ENCODE data around the gene PF4V1. TPM values are rescaled to one million over a fixed set of nuclear protein-coding genes. Genes with fewer than 3 reads are reported as not detected.

The PF4V1 gene
- total and polyA plus RNA-seq, 9 of the 15 experiments (the other 6 are each of a cell fraction or from before 2014, with no cell fraction given), result not detected

DNA sequence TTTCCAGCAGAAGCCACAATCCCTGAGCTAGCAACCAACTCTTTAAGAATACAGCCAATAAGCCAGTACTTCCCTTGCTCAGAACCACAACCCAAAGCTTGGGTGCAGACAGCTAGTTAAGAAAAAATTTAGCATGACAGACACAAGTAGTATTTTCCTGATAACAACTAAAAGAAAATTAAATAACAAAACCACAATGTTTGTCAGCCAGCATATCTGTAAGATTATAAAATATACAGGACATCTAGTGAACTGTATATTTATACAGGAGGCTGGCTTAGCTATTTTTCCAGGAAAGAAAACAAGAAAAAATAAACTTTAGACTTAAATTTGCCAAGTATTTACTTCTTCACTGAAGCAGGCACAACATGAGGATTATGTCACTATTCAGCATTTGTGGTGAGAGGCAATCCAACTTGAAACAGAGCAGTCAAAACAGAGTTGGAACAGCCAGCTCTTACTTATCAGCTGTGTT, 6.6 kb downstream of the PF4V1 start:
- Histone ChIP-seq H3K27ac (ENCODE audit: extremely low read depth, low read depth, low read length) (no peak overlapping the region), H3K4me3 (no peak overlapping the region), H3K4me1 (replicated peaks in 1 of 2; ENCODE audit: control insufficient read depth in 2 of 2, insufficient read depth in 2 of 2, low read length in 2 of 2) (no peaks in the 10 kb centered on the region), H4K20me1 (replicated peaks; ENCODE audit: control insufficient read depth, insufficient read depth, low read length) (no peaks in the 10 kb centered on the region), H3K9me1 (ENCODE audit: control insufficient read depth, insufficient read depth, low read length) (no peaks in the 10 kb centered on the region), H3K4me2 (ENCODE audit: insufficient read depth, low read length) (no peak overlapping the region), H3K9me3 (replicated peaks; ENCODE audit: control insufficient read depth, insufficient read depth, low read depth, low read length) (no peaks in the 10 kb centered on the region), H3K27me3 (ENCODE audit: control insufficient read depth in 2 of 2, insufficient read depth in 2 of 2, low read length in 2 of 2) (no peaks in the 10 kb centered on the region), H3K9ac (ENCODE audit: insufficient read depth in 1 of 2, low read depth in 2 of 2, low read length in 2 of 2) (no peak overlapping the region), H3K36me3 (ENCODE audit: control insufficient read depth, insufficient read depth, low read length) (no peaks in the 10 kb centered on the region), H2AFZ (ENCODE audit: low read depth, low read length) (no peak overlapping the region), H3K79me2 (ENCODE audit: control insufficient read depth, insufficient read depth, low read length) (no peaks in the 10 kb centered on the region)
- BruUV-seq (replicated peaks), result no TSS peak
- ChIA-PET POLR2A (interaction anchor here (0.6 to 1.8 kb wide), 5 partner anchors 9 to 177 kb away, joined by 3 to 4 read pairs (median 3); partner anchors contain the start of gene CXCL1), CTCF (ENCODE audit: low intra/inter-chr PET ratio) (no interaction called here)
- ATAC-seq, result no peak
- no peak for TF ChIP-seq CCAR2 (IDR thresholded peaks at IDR 0.05; ENCODE audit: low read depth, low read length)
- TF ChIP-seq, protein P1, sequence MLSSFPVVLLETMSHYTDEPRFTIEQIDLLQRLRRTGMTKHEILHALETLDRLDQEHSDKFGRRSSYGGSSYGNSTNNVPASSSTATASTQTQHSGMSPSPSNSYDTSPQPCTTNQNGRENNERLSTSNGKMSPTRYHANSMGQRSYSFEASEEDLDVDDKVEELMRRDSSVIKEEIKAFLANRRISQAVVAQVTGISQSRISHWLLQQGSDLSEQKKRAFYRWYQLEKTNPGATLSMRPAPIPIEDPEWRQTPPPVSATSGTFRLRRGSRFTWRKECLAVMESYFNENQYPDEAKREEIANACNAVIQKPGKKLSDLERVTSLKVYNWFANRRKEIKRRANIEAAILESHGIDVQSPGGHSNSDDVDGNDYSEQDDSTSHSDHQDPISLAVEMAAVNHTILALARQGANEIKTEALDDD (IDR thresholded peaks at IDR 0.05), result peak; percentile 32; the same call in 1 of the 2 replicates
- in situ Hi-C loops (cut with MboI), result no loop called here
- FAIRE-seq, result peak; percentile 23
- no peak for DNase-seq (ENCODE audit: extremely low read depth in 1 of 4, low spot score in 3 of 4)
- intact Hi-C loops (cut with micrococcal nuclease), result no loop called here

DNA sequence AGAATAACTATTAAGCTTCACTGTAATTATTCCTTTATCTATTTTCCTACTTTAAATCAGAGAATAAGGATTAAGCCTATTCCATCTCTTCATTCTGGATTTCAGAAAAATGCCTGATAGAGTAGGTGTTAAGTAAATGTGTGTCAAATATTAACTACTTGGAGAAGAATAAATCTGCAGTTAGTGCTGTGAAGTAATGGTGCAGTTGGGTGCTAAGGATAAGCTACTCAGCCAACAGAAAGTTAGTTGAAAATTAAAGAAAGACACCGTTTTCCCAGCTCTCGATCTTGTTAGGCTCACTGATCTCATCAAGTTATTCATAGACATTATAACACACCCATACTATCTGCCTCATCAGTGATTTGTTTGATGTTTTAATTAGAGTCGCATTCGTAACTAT, 7.1 kb downstream of the PF4V1 start:
- no TSS peak for BruUV-seq (replicated peaks)
- no peak overlapping the region for H3K4me2 ChIP-seq (ENCODE audit: insufficient read depth, low read length)
- CTCF ChIA-PET (ENCODE audit: low intra/inter-chr PET ratio), result no interaction called here
- FAIRE-seq, result no peak
- intact Hi-C loops (cut with micrococcal nuclease) (no loop called here), in situ Hi-C loops (cut with MboI) (no loop called here)
- H3K9me3 ChIP-seq (replicated peaks; ENCODE audit: control insufficient read depth, insufficient read depth, low read depth, low read length), result no peaks in the 10 kb centered on the region
- POLR2A ChIA-PET, result interaction anchor here (1.5 to 1.8 kb wide), 3 partner anchors 9 to 28 kb away, joined by 3 to 4 read pairs (median 3); partner anchors contain the start of gene CXCL1
- H3K27ac ChIP-seq (ENCODE audit: extremely low read depth, low read depth, low read length), result no peak overlapping the region
- 34% methylated on average over 4 of the region's 4 CpGs for WGBS (ENCODE audit: insufficient coverage, low coverage, missing lambda C conversion rate)
- H3K4me3 ChIP-seq, result no peak overlapping the region
- H3K4me1 ChIP-seq (replicated peaks in 1 of 2; ENCODE audit: control insufficient read depth in 2 of 2, insufficient read depth in 2 of 2, low read length in 2 of 2), result no peaks in the 10 kb centered on the region; a peak in 1 of 5 replicates
- no peaks in the 10 kb centered on the region for H3K27me3 ChIP-seq (ENCODE audit: control insufficient read depth in 2 of 2, insufficient read depth in 2 of 2, low read length in 2 of 2)
- DNase-seq (ENCODE audit: extremely low read depth in 1 of 4, low spot score in 3 of 4), result no peak
- no peaks in the 10 kb centered on the region for H4K20me1 ChIP-seq (replicated peaks; ENCODE audit: control insufficient read depth, insufficient read depth, low read length)
- H3K79me2 ChIP-seq (ENCODE audit: control insufficient read depth, insufficient read depth, low read length), result no peaks in the 10 kb centered on the region
- no peak overlapping the region for H2AFZ ChIP-seq (ENCODE audit: low read depth, low read length)
- ATAC-seq, result no peak
- no peak overlapping the region for H3K9ac ChIP-seq (ENCODE audit: insufficient read depth in 1 of 2, low read depth in 2 of 2, low read length in 2 of 2)
- H3K36me3 ChIP-seq (ENCODE audit: control insufficient read depth, insufficient read depth, low read length), result no peaks in the 10 kb centered on the region
- no peaks in the 10 kb centered on the region for H3K9me1 ChIP-seq (ENCODE audit: control insufficient read depth, insufficient read depth, low read length)
- no peak for TF ChIP-seq MED1 (CRISPR knock-in tag; IDR thresholded peaks at IDR 0.05; ENCODE audit: borderline replicate concordance)
- TF ChIP-seq, protein P2, sequence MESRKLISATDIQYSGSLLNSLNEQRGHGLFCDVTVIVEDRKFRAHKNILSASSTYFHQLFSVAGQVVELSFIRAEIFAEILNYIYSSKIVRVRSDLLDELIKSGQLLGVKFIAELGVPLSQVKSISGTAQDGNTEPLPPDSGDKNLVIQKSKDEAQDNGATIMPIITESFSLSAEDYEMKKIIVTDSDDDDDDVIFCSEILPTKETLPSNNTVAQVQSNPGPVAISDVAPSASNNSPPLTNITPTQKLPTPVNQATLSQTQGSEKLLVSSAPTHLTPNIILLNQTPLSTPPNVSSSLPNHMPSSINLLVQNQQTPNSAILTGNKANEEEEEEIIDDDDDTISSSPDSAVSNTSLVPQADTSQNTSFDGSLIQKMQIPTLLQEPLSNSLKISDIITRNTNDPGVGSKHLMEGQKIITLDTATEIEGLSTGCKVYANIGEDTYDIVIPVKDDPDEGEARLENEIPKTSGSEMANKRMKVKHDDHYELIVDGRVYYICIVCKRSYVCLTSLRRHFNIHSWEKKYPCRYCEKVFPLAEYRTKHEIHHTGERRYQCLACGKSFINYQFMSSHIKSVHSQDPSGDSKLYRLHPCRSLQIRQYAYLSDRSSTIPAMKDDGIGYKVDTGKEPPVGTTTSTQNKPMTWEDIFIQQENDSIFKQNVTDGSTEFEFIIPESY (CRISPR knock-in tag; IDR thresholded peaks at IDR 0.05), result no peak
- TF ChIP-seq, protein P3, sequence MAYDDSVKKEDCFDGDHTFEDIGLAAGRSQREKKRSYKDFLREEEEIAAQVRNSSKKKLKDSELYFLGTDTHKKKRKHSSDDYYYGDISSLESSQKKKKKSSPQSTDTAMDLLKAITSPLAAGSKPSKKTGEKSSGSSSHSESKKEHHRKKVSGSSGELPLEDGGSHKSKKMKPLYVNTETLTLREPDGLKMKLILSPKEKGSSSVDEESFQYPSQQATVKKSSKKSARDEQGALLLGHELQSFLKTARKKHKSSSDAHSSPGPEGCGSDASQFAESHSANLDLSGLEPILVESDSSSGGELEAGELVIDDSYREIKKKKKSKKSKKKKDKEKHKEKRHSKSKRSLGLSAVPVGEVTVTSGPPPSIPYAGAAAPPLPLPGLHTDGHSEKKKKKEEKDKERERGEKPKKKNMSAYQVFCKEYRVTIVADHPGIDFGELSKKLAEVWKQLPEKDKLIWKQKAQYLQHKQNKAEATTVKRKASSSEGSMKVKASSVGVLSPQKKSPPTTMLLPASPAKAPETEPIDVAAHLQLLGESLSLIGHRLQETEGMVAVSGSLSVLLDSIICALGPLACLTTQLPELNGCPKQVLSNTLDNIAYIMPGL (CRISPR knock-in tag; IDR thresholded peaks at IDR 0.05), result no peak
- no peak for TF ChIP-seq E2F3 (CRISPR knock-in tag; IDR thresholded peaks at IDR 0.05)
- no peak for TF ChIP-seq POLR2A (conservative IDR thresholded peaks at IDR 0.05)
- no peak for TF ChIP-seq L3MBTL2 (IDR thresholded peaks at IDR 0.05)
- TF ChIP-seq ZC3H4 (CRISPR knock-in tag; IDR thresholded peaks at IDR 0.05; ENCODE audit: borderline replicate concordance), result no peak
- TF ChIP-seq, protein P4, sequence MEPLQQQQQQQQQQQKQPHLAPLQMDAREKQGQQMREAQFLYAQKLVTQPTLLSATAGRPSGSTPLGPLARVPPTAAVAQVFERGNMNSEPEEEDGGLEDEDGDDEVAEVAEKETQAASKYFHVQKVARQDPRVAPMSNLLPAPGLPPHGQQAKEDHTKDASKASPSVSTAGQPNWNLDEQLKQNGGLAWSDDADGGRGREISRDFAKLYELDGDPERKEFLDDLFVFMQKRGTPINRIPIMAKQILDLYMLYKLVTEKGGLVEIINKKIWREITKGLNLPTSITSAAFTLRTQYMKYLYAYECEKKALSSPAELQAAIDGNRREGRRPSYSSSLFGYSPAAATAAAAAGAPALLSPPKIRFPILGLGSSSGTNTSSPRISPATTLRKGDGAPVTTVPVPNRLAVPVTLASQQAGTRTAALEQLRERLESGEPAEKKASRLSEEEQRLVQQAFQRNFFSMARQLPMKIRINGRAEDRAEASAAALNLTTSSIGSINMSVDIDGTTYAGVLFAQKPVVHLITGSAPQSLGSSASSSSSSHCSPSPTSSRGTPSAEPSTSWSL (CRISPR knock-in tag; IDR thresholded peaks at IDR 0.05; ENCODE audit: borderline replicate concordance), result no peak
- TF ChIP-seq XRCC3 (IDR thresholded peaks at IDR 0.05), result no peak
